HepG2 (cell line): Measurements from ENCODE around the gene TMEM134. TPM values are rescaled to one million over a fixed set of nuclear protein-coding genes. Genes with fewer than 3 reads are reported as not detected.

Experiments
- ATAC-seq: fragments of 200-7000 bp; cut with Tn5 transposase; 3 replicates; pipeline ENCODE4 v1.9.1; 2020; ENCODE audit warnings: mild to moderate bottlenecking, moderate library complexity
- BruUV-seq: library from RNA; stranded (reverse); fragments of 400-500 nt; replicated peaks from 2 replicates; lab custom pipeline; 2021; lab: Mats Ljungman, UMichigan
- CTCF ChIA-PET: fragments of 300-600 bp; formaldehyde crosslinking; extraction: SDS; loops from one replicate; lab custom pipeline; 2021; ENCODE audit warnings: low total read pairs, inconsistent platforms, low intra/inter-chr PET ratio; lab: Yijun Ruan, JAX
- POLR2A ChIA-PET: fragments of 350-600 bp; sonication (Branson Sonifier 250); formaldehyde crosslinking; loops from one replicate; lab custom pipeline; 2020; ENCODE audit warnings: antibody characterized with exemption, inconsistent platforms; lab: Yijun Ruan, JAX
- DNase-seq: peaks from one replicate; pipeline ENCODE4 v3.0.0-alpha.2; 2015; ENCODE audit warnings: low spot score
- FAIRE-seq: peaks from 3 replicates; lab custom pipeline; 2011; peaks lifted over from hg19 to GRCh38; lab: Jason Lieb, UNC
- H2AFZ ChIP-seq: one replicate; pipeline ENCODE4 v1.6.1; 2011; ENCODE audit warnings: low read length, inconsistent platforms
- H3K27ac ChIP-seq: fragments of 300-600 bp; 3 replicates; pipeline ENCODE4 v1.8.0; 2011; ENCODE audit warnings: mixed run types, mild to moderate bottlenecking, mixed read lengths, low read length, inconsistent platforms; ENCODE audit not compliant: insufficient read depth; ENCODE audit errors: extremely low read length
- H3K27me3 ChIP-seq, 2 experiments: fragments of 200-600 bp in 1 of 2; 2 replicates in 1 of 2; 3 replicates in 1 of 2; pipeline versions ENCODE4 v1.6.0 to v1.8.0; 2011; ENCODE audit warnings: low read length in 2 of 2, mild to moderate bottlenecking in 2 of 2, moderate library complexity in 2 of 2, inconsistent platforms in 1 of 2; ENCODE audit not compliant: insufficient read depth in 2 of 2, control insufficient read depth in 1 of 2
- H3K36me3 ChIP-seq, 2 experiments: fragments of 200-600 bp in 1 of 2; replicated peaks in 1 of 2; 2 replicates in 1 of 2; 3 replicates in 1 of 2; pipeline versions ENCODE4 v1.5.1 to v1.8.0; 2011; ENCODE audit warnings: low read length in 2 of 2, inconsistent platforms in 1 of 2; ENCODE audit not compliant: insufficient read depth in 2 of 2, control insufficient read depth in 1 of 2
- H3K4me1 ChIP-seq: 2 replicates; pipeline ENCODE4 v1.5.1; 2012; ENCODE audit warnings: low read length, inconsistent platforms; ENCODE audit not compliant: insufficient read depth
- H3K4me2 ChIP-seq: 2 replicates; pipeline ENCODE4 v1.6.0; 2011; ENCODE audit warnings: low read depth, low read length, inconsistent platforms
- H3K4me3 ChIP-seq, 3 experiments: fragments of 200-600 bp in 1 of 3; sonication (generic), shearing (Covaris generic) in 1 of 3; replicated peaks in 1 of 3; 2 replicates each; pipeline ENCODE4 v1.5.1; 2011 to 2016; ENCODE audit warnings: low read length in 3 of 3, inconsistent platforms in 2 of 3, low read depth in 2 of 3, mild to moderate bottlenecking in 2 of 3, control low read depth in 1 of 3, mixed read lengths in 1 of 3; ENCODE audit not compliant: insufficient read depth in 1 of 3
- H3K79me2 ChIP-seq: one replicate; pipeline ENCODE4 v1.6.1; 2011; ENCODE audit warnings: low read length, inconsistent platforms; ENCODE audit not compliant: insufficient read depth
- H3K9ac ChIP-seq: 2 replicates; pipeline ENCODE4 v1.6.0; 2011; ENCODE audit warnings: mild to moderate bottlenecking, low read depth, low read length, inconsistent platforms; ENCODE audit not compliant: insufficient read depth
- H3K9me3 ChIP-seq: 2 replicates; pipeline ENCODE4 v1.5.1; 2012; ENCODE audit warnings: mild to moderate bottlenecking, low read length
- H4K20me1 ChIP-seq: 2 replicates; pipeline ENCODE4 v1.6.0; 2011; ENCODE audit warnings: inconsistent platforms, mild to moderate bottlenecking, low read length, moderate library complexity; ENCODE audit not compliant: insufficient read depth
- AHR ChIP-seq: IDR thresholded peaks from 2 replicates; pipeline ENCODE4 v1.6.1; 2018; ENCODE audit warnings: missing genetic modification reagents, missing compliant biosample characterization
- DNMT3B ChIP-seq: conservative IDR thresholded peaks from 2 replicates; pipeline ENCODE4 v1.6.1; 2016; ENCODE audit warnings: missing biosample characterization, control low read depth
- DPF2 ChIP-seq: sonication (generic); formaldehyde crosslinking; IDR thresholded peaks from 2 replicates; pipeline ENCODE4 v1.4.0; 2020; ENCODE audit warnings: mild to moderate bottlenecking, low read depth, missing genetic modification reagents, borderline replicate concordance
- MATR3 ChIP-seq: sonication (generic); formaldehyde crosslinking; IDR thresholded peaks from 2 replicates; pipeline ENCODE4 v1.4.0; 2020; ENCODE audit warnings: missing genetic modification reagents
- NR2F1 ChIP-seq, 2 experiments: fragments of 450-650 bp in 1 of 2; formaldehyde crosslinking in 1 of 2; IDR thresholded peaks; 2 replicates each; pipeline versions ENCODE4 v1.5.0 to v1.6.1; 2016 to 2020; ENCODE audit warnings: mild to moderate bottlenecking in 1 of 2, missing compliant biosample characterization in 1 of 2, missing genetic modification reagents in 1 of 2, moderate library complexity in 1 of 2
- PTBP1 ChIP-seq: fragments of 200-400 bp; formaldehyde crosslinking; IDR thresholded peaks from 2 replicates; pipeline ENCODE4 v1.6.1; 2018; ENCODE audit warnings: low read length, low read depth; ENCODE audit not compliant: poor library complexity, severe bottlenecking
- RAD51 ChIP-seq: fragments of 450-650 bp; IDR thresholded peaks from 2 replicates; pipeline ENCODE4 v1.6.1; 2016; ENCODE audit warnings: borderline replicate concordance
- THAP11 ChIP-seq: IDR thresholded peaks from 2 replicates; pipeline ENCODE4 v1.6.1; 2016; ENCODE audit warnings: missing biosample characterization, missing genetic modification reagents
- ZBTB7B ChIP-seq: sonication (generic); formaldehyde crosslinking; IDR thresholded peaks from 2 replicates; pipeline ENCODE4 v1.4.0; 2020; ENCODE audit warnings: missing genetic modification reagents
- ZFP37 ChIP-seq: sonication (generic); formaldehyde crosslinking; IDR thresholded peaks from 2 replicates; pipeline ENCODE4 v1.4.0; 2020; ENCODE audit warnings: missing genetic modification reagents, borderline replicate concordance
- ZNF121 ChIP-seq: sonication (generic); formaldehyde crosslinking; IDR thresholded peaks from 2 replicates; pipeline ENCODE4 v1.5.0; 2020; ENCODE audit warnings: mild to moderate bottlenecking, missing genetic modification reagents
- ZNF138 ChIP-seq: sonication (generic); formaldehyde crosslinking; IDR thresholded peaks from 2 replicates; pipeline ENCODE4 v1.5.0; 2020; ENCODE audit warnings: mild to moderate bottlenecking, low read depth, missing genetic modification reagents
- ZNF180 ChIP-seq: sonication (generic); formaldehyde crosslinking; IDR thresholded peaks from 2 replicates; pipeline ENCODE4 v1.4.0; 2020; ENCODE audit warnings: low read depth, missing genetic modification reagents, borderline replicate concordance
- ZNF350 ChIP-seq: sonication (generic); formaldehyde crosslinking; IDR thresholded peaks from 2 replicates; pipeline ENCODE4 v1.4.0; 2020; ENCODE audit warnings: mild to moderate bottlenecking, low read depth, missing genetic modification reagents, borderline replicate concordance
- ZNF761 ChIP-seq: sonication (generic); formaldehyde crosslinking; conservative IDR thresholded peaks from 2 replicates; pipeline ENCODE4 v1.4.0; 2020; ENCODE audit warnings: mild to moderate bottlenecking, missing genetic modification reagents
- ZSCAN25 ChIP-seq: sonication (generic); formaldehyde crosslinking; IDR thresholded peaks from 2 replicates; pipeline ENCODE4 v1.8.0; 2022; ENCODE audit warnings: mild to moderate bottlenecking, missing genetic modification reagents
- ZSCAN30 ChIP-seq: sonication (generic); formaldehyde crosslinking; IDR thresholded peaks from 2 replicates; pipeline ENCODE4 v1.5.0; 2020; ENCODE audit warnings: mild to moderate bottlenecking, missing genetic modification reagents
- WGBS: methylation state at CpG from one replicate; pipeline ENCODE4 v1.1.6; 2017; ENCODE audit warnings: low lambda C conversion rate; 5-methylcytosine and 5-hydroxymethylcytosine counted together
- in situ Hi-C: cut with HindIII; loops from 2 replicates; pipeline ENCODE4 v1.10.0; 2017; ENCODE audit warnings: low pct_unique_long_range_greater_than_20kb; ENCODE audit not compliant: extremely low pct_ligation_motif_present
- intact Hi-C: fragments of 100-400 bp; cut with micrococcal nuclease; formaldehyde crosslinking; loops from one replicate; pipeline ENCODE4 v1.10.0; 2022; ENCODE audit not compliant: unreplicated experiment
- polyA plus RNA-seq, 8 experiments: library from polyadenylated mRNA; depleted of rRNA in 3 of 8; stranded (reverse) in 7 of 8; unstranded in 1 of 8; fragments of >200 nt; fragmentation: Illumina TruSeq in 4 of 8; extraction: Trizol in 4 of 8; gene quantifications; 2 replicates each; pipeline versions ENCODE4 v1.2.1 to v1.2.3, GENCODE V29; 2011 to 2016; ENCODE audit warnings: low read depth in 4 of 8, missing spikeins in 1 of 8, mixed read lengths in 1 of 8; ENCODE audit not compliant: insufficient read depth in 1 of 8
- total RNA-seq, 5 experiments: library from RNA; depleted of rRNA; stranded (reverse); fragments of >200 nt; fragmentation: Illumina TruSeq; extraction: Trizol; gene quantifications; 2 replicates each; pipeline ENCODE4 v1.2.3, GENCODE V29; 2016; ENCODE audit warnings: low read depth in 1 of 5
- TF ChIP-seq, protein P1 (sequence below): IDR thresholded peaks from 2 replicates; pipeline ENCODE4 v1.6.1; 2012; ENCODE audit warnings: low read length, improper control_type of control experiment
- TF ChIP-seq, protein P2 (sequence below): IDR thresholded peaks from 2 replicates; pipeline ENCODE4 v1.6.1; 2016; ENCODE audit warnings: mild to moderate bottlenecking, missing biosample characterization, missing genetic modification reagents

Gene TMEM134
- total and polyA plus RNA-seq, 2 of the 13 experiments (the other 11 are each of a cell fraction or from before 2014, with no cell fraction given) = 6.9 to 26.9 TPM

DNA sequence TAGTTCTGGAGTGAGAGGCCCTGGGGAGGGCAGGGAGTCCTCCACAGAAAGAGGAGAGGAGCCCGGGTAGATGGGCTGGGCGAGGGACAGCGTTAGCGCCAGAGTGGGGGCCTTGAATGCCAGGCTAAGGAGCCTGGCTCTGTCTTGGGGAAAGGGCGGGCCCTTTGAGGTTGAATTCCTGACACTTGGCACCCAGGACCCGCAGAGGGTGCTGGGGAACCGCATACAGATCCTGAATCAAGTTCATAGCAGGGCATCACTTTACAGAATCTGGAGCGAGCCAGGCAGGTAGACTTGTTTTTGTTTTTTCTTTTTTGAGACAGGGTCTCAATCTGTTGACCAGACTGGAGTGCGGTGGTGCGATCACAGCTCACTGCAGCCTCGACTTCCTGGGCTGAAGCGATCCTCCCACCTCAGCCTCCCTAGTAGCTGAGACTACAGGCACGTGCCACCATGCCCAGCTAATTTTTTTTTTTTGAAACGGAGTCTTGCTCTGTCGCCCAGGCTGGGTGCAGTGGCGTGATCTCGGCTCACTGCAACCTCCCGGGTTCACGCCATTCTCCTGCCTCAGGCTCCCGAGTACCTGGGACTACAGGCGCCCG, 47.5 kb downstream of the TMEM134 start (continued):
- TF ChIP-seq, protein P1, sequence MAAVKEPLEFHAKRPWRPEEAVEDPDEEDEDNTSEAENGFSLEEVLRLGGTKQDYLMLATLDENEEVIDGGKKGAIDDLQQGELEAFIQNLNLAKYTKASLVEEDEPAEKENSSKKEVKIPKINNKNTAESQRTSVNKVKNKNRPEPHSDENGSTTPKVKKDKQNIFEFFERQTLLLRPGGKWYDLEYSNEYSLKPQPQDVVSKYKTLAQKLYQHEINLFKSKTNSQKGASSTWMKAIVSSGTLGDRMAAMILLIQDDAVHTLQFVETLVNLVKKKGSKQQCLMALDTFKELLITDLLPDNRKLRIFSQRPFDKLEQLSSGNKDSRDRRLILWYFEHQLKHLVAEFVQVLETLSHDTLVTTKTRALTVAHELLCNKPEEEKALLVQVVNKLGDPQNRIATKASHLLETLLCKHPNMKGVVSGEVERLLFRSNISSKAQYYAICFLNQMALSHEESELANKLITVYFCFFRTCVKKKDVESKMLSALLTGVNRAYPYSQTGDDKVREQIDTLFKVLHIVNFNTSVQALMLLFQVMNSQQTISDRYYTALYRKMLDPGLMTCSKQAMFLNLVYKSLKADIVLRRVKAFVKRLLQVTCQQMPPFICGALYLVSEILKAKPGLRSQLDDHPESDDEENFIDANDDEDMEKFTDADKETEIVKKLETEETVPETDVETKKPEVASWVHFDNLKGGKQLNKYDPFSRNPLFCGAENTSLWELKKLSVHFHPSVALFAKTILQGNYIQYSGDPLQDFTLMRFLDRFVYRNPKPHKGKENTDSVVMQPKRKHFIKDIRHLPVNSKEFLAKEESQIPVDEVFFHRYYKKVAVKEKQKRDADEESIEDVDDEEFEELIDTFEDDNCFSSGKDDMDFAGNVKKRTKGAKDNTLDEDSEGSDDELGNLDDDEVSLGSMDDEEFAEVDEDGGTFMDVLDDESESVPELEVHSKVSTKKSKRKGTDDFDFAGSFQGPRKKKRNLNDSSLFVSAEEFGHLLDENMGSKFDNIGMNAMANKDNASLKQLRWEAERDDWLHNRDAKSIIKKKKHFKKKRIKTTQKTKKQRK = no peak
- TF ChIP-seq ZBTB7B (CRISPR knock-in tag) (no peak), DNMT3B (CRISPR knock-in tag) (no peak), ZNF350 (0 out of 2 replicates have a peak, but pooled peaks have one; percentile 23)

DNA sequence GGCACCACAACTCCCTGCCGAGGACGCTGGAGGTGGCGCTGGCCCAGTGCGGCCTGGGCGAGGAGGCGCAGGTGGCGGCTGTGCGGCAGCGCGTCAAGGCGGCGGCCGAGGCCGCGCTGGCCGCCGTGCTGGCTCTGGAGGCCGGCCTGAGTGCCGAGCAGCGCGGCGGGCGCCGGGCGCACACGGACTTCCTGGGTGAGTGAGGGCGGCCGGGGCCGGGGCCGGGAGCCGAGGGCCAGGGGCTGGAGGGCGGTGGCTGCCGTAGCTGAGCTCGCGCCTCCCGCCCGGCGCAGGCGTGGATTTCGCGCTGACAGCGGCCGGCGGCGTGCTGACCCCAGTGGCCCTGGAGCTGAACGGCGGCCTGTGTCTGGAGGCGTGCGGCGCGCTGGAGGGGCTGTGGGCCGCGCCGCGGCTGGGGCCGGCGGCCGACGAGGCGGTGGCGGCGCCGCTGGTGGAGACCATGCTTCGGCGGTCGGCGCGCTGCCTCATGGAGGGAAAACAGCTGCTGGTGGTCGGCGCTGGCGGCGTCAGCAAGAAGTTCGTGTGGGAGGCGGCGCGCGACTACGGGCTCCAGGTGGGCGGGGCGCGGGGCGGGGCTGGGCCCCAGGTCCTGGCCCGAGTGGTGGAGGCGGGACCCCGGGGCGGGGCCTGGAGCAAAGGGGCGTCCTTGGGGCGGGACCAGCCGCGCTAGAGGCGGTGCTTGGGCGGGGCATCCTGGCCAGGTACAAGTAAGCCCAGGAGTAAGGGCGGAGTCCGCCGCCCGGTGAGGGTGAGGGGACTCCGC, 48.2 kb downstream of the TMEM134 start:
- ChIA-PET POLR2A (interaction anchor here (0.8 to 7.4 kb wide), 6 partner anchors 9 to 62 kb away, joined by 3 to 78 read pairs (median 6); partner anchors contain the start of genes AIP, PPP1CA and TBC1D10C), CTCF (no interaction called here)
- H3K36me3 ChIP-seq = no peaks in the 10 kb centered on the region
- no TSS peak for BruUV-seq
- H2AFZ ChIP-seq = no peak overlapping the region
- H3K4me2 ChIP-seq = peak overlapping the region; percentile 80
- intact Hi-C loops (no loop called here), in situ Hi-C loops (no loop called here)
- H4K20me1 ChIP-seq = no peaks in the 10 kb centered on the region
- DNase-seq = peak; percentile 81
- peak overlapping the region; percentile 57 for H3K9ac ChIP-seq
- no peaks in the 10 kb centered on the region for H3K9me3 ChIP-seq
- peaks cover 69% of the 10 kb centered on the region for H3K4me1 ChIP-seq
- no peak overlapping the region for H3K27ac ChIP-seq
- H3K4me3 ChIP-seq = peak overlapping the region; percentile 30 to 70 (median 53); a peak in 5 of 6 replicates
- FAIRE-seq = no peak
- peak; percentile 80 for ATAC-seq
- WGBS = under 1% methylated on average over 20 of the region's 97 CpGs
- H3K27me3 ChIP-seq = peaks cover 5 to 36% of the 10 kb centered on the region in 2 experiments; a peak in 4 of 5 replicates
- no peaks in the 10 kb centered on the region for H3K79me2 ChIP-seq
- TF ChIP-seq MATR3 (CRISPR knock-in tag) (no peak), ZNF138 (CRISPR knock-in tag) (no peak), ZNF121 (peak; percentile 92; the same call in 1 of the 2 replicates), ZFP37 (CRISPR knock-in tag) (no peak), PTBP1 (no peak), ZNF761 (0 out of 2 replicates have a peak, but pooled peaks have one; percentile 37), RAD51 (no peak), ZSCAN25 (CRISPR knock-in tag) (no peak), NR2F1 (CRISPR knock-in tag; IDR thresholded peaks at IDR 0.05) (0 out of 4 replicates have a peak, but pooled peaks of 1 of the 2 experiments have one; percentile 25), ZSCAN30 (CRISPR knock-in tag) (no peak), THAP11 (CRISPR knock-in tag) (no peak), AHR (no peak), ZNF180 (no peak), DPF2 (CRISPR knock-in tag) (no peak)
- TF ChIP-seq, protein P2, sequence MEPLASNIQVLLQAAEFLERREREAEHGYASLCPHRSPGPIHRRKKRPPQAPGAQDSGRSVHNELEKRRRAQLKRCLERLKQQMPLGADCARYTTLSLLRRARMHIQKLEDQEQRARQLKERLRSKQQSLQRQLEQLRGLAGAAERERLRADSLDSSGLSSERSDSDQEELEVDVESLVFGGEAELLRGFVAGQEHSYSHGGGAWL (CRISPR knock-in tag) = no peak
